ENCODE measurements around the gene AP3M1. TPM values are rescaled to one million over a fixed set of nuclear protein-coding genes. Genes with fewer than 3 reads are reported as not detected.

AP3M1 gene
- total RNA-seq, 1 experiment from 2014 or later: 34.4 TPM

Other genes starting within 250 kb of the AP3M1 start
- 60.3 TPM for gene PLAU, start 239.7 kb downstream of the AP3M1 start, total RNA-seq (2021; ENCODE audit: unreplicated experiment)
- gene VCL, start 152.7 kb downstream of the AP3M1 start, total RNA-seq (2021; ENCODE audit: unreplicated experiment): 106 TPM
- gene ADK, start 393 bp upstream of the AP3M1 start, total RNA-seq (2021; ENCODE audit: unreplicated experiment): 55.0 TPM

All from HCT116 (cell line).